ENCODE measurements around the gene RPL10A. TPM values are rescaled to one million over a fixed set of nuclear protein-coding genes. Genes with fewer than 3 reads are reported as not detected.
A peak's percentile ranks its signal among the peaks of the same experiment; 100 is the strongest.

The RPL10A gene
- total and polyA plus RNA-seq, 2 of the 13 experiments (the other 11 are each of a cell fraction or from before 2014, with no cell fraction given) = 1,854 to 2,726 TPM

DNA sequence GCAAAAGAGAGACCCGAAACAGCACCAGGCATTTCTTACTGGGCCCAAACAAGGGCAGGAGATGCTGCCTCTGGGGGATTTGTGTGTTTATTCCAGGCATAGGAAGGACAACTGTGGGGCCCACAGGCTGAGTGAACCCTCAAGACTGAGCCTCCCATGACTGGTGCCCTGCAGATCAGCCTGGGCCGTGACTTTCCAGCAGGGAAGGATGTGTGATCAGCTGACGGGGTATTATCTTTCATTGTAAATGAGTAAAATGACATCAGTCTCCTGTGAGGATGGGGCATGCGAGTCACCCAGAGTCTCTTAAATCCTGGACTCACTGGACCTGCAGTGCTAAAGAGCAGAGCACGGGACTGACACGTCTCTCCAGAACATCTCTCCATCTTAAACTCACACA is 32.6 kb downstream of the RPL10A start (continued):
- TF ChIP-seq ZNF740 (CRISPR knock-in tag; IDR thresholded peaks at IDR 0.05) (no peak), RXRB (CRISPR knock-in tag; IDR thresholded peaks at IDR 0.05; ENCODE audit: borderline replicate concordance) (no peak), SMYD3 (CRISPR knock-in tag; IDR thresholded peaks at IDR 0.05) (no peak)

- no peak for TF ChIP-seq MTA3 (CRISPR knock-in tag; IDR thresholded peaks at IDR 0.05)
- TF ChIP-seq KDM1A (CRISPR knock-in tag; IDR thresholded peaks at IDR 0.05) = 0 out of 2 replicates have a peak, but pooled peaks have one; percentile 33
- TF ChIP-seq ZNF18 (CRISPR knock-in tag; IDR thresholded peaks at IDR 0.05; ENCODE audit: insufficient replicate concordance) = no peak
- TF ChIP-seq KDM4B (CRISPR knock-in tag; IDR thresholded peaks at IDR 0.05) = no peak
- no peak for TF ChIP-seq ZEB1 (IDR thresholded peaks at IDR 0.05; ENCODE audit: insufficient replicate concordance, low read depth)
- 0 out of 2 replicates have a peak, but pooled peaks have one; percentile 42 for TF ChIP-seq ZMYM3 (CRISPR knock-in tag; IDR thresholded peaks at IDR 0.05)
- no peak for TF ChIP-seq ATRX (CRISPR knock-in tag; IDR thresholded peaks at IDR 0.05; ENCODE audit: borderline replicate concordance)
- no peak for TF ChIP-seq FOXO4 (CRISPR knock-in tag; conservative IDR thresholded peaks at IDR 0.05)
- CTCF ChIA-PET (ENCODE audit: low intra/inter-chr PET ratio, low total read pairs) = no interaction called here
- POLR2A ChIA-PET = interaction anchor here (0.6 kb wide), 1 partner anchor 1373 kb away, joined by 4 read pairs; the partner anchor contains the start of gene PPIL1
- no peaks in the 10 kb centered on the region for H3K79me2 ChIP-seq (ENCODE audit: insufficient read depth, low read length)
- H3K36me3 ChIP-seq (replicated peaks in 1 of 2; ENCODE audit: control insufficient read depth in 1 of 2, insufficient read depth in 2 of 2, low read length in 2 of 2) = no peaks in the 10 kb centered on the region
- BruUV-seq (replicated peaks) = no TSS peak
- in situ Hi-C loops (cut with HindIII; ENCODE audit: extremely low pct_ligation_motif_present, low pct_unique_long_range_greater_than_20kb) = no loop called here
- H2AFZ ChIP-seq (ENCODE audit: low read length) = no peak overlapping the region
- H3K9ac ChIP-seq (ENCODE audit: insufficient read depth, low read depth, low read length) = no peak overlapping the region
- no peak for ATAC-seq
- H3K4me1 ChIP-seq (ENCODE audit: insufficient read depth, low read length) = peaks cover 50% of the 10 kb centered on the region
- H3K27ac ChIP-seq (ENCODE audit: extremely low read length, insufficient read depth, low read length) = no peak overlapping the region
- H4K20me1 ChIP-seq (ENCODE audit: insufficient read depth, low read length) = no peaks in the 10 kb centered on the region
- no peak for FAIRE-seq
- no peak overlapping the region for H3K4me3 ChIP-seq (replicated peaks in 1 of 3; ENCODE audit: insufficient read depth in 1 of 3, low read depth in 2 of 3, low read length in 3 of 3)
- H3K27me3 ChIP-seq (ENCODE audit: control insufficient read depth in 1 of 2, insufficient read depth in 2 of 2, low read length in 2 of 2) = peaks cover 15 to 57% of the 10 kb centered on the region in 2 experiments
- 57% methylated on average over 2 of the region's 2 CpGs for WGBS (ENCODE audit: low lambda C conversion rate)
- H3K9me3 ChIP-seq (ENCODE audit: low read length) = no peaks in the 10 kb centered on the region
- no peak for DNase-seq (ENCODE audit: low spot score)
- intact Hi-C loops (cut with micrococcal nuclease; ENCODE audit: unreplicated experiment) = no loop called here
- no peak overlapping the region for H3K4me2 ChIP-seq (ENCODE audit: low read depth, low read length)
Observed at GRCh38 chr6:35501784-35502183, 33.6 kb downstream of the RPL10A start.
